A673 (cell line): Measurements from ENCODE around the gene STARD3. TPM values are rescaled to one million over a fixed set of nuclear protein-coding genes. Genes with fewer than 3 reads are reported as not detected.

Source experiments
- BruUV-seq: library from RNA; stranded (reverse); fragments of 400-500 nt; replicated peaks from 2 replicates; lab custom pipeline; 2021; lab: Mats Ljungman, UMichigan
- CTCF ChIA-PET: fragments of 300-600 bp; sonication (Branson Sonifier 250); formaldehyde crosslinking; loops from one replicate; lab custom pipeline; 2022; ENCODE audit warnings: antibody characterized with exemption; lab: Charles Lee
- POLR2A ChIA-PET: fragments of 300-600 bp; sonication (Branson Sonifier 250); formaldehyde crosslinking; loops from one replicate; lab custom pipeline; 2022; ENCODE audit warnings: antibody characterized with exemption; ENCODE audit not compliant: low non-redundant PET; lab: Charles Lee
- DNase-seq: peaks from one replicate; pipeline ENCODE4 v3.0.0-alpha.2; 2015; ENCODE audit warnings: low spot score
- H3K27ac ChIP-seq: fragments of 200-600 bp; sonication (generic); 2 replicates; pipeline ENCODE4 v1.5.1; 2016; ENCODE audit warnings: mixed run types, low read depth, mild to moderate bottlenecking, mixed read lengths, antibody characterized with exemption, low read length; ENCODE audit not compliant: poor library complexity, severe bottlenecking
- H3K27me3 ChIP-seq: fragments of 200-600 bp; sonication (generic); replicated peaks from 2 replicates; pipeline ENCODE4 v1.6.1; 2017; ENCODE audit warnings: mixed run types, low read depth, mild to moderate bottlenecking, mixed read lengths, antibody characterized with exemption, low read length; ENCODE audit not compliant: insufficient read depth, poor library complexity
- H3K36me3 ChIP-seq: fragments of 200-600 bp; sonication (generic); 2 replicates; pipeline ENCODE4 v1.6.1; 2016; ENCODE audit warnings: mixed run types, mild to moderate bottlenecking, mixed read lengths, antibody characterized with exemption, low read length; ENCODE audit not compliant: insufficient read depth, poor library complexity, severe bottlenecking
- H3K4me1 ChIP-seq: fragments of 200-600 bp; sonication (generic); 2 replicates; pipeline ENCODE4 v1.6.1; 2017; ENCODE audit warnings: mixed run types, mild to moderate bottlenecking, mixed read lengths, antibody characterized with exemption, low read length; ENCODE audit not compliant: insufficient read depth, poor library complexity, severe bottlenecking
- H3K4me3 ChIP-seq: fragments of 200-600 bp; sonication (generic); 2 replicates; pipeline ENCODE4 v1.5.1; 2016; ENCODE audit warnings: low read depth, mixed run types, mild to moderate bottlenecking, mixed read lengths, low read length; ENCODE audit not compliant: poor library complexity, severe bottlenecking
- H3K9me3 ChIP-seq: fragments of 200-600 bp; sonication (generic); 2 replicates; pipeline ENCODE4 v1.6.1; 2016; ENCODE audit warnings: mixed run types, low read depth, mild to moderate bottlenecking, mixed read lengths, antibody characterized with exemption, low read length; ENCODE audit not compliant: poor library complexity, severe bottlenecking
- EZH2 ChIP-seq: fragments of 200-600 bp; sonication (generic); IDR thresholded peaks from 2 replicates; pipeline ENCODE4 v1.6.1; 2017; ENCODE audit warnings: borderline replicate concordance, low read depth, mild to moderate bottlenecking, mixed read lengths, antibody characterized with exemption, low read length; ENCODE audit not compliant: poor library complexity, severe bottlenecking
- intact Hi-C: fragments of 100-400 bp; cut with micrococcal nuclease; formaldehyde crosslinking; loops from one replicate; pipeline ENCODE4 v1.10.0; 2022; ENCODE audit not compliant: unreplicated experiment
- total RNA-seq: library from RNA; stranded (reverse); gene quantifications from 2 replicates; pipeline ENCODE4 v1.2.3, GENCODE V29; 2021
- TF ChIP-seq, protein P1 (sequence below): fragments of 300-800, 200-600 bp; sonication (generic); conservative IDR thresholded peaks from 2 replicates; pipeline ENCODE4 v1.5.1; 2017; ENCODE audit warnings: low read depth, mild to moderate bottlenecking, antibody characterized with exemption, low read length, moderate library complexity, mixed read lengths

STARD3 gene
- total RNA-seq, 1 experiment from 2014 or later = 21.3 TPM

DNA sequence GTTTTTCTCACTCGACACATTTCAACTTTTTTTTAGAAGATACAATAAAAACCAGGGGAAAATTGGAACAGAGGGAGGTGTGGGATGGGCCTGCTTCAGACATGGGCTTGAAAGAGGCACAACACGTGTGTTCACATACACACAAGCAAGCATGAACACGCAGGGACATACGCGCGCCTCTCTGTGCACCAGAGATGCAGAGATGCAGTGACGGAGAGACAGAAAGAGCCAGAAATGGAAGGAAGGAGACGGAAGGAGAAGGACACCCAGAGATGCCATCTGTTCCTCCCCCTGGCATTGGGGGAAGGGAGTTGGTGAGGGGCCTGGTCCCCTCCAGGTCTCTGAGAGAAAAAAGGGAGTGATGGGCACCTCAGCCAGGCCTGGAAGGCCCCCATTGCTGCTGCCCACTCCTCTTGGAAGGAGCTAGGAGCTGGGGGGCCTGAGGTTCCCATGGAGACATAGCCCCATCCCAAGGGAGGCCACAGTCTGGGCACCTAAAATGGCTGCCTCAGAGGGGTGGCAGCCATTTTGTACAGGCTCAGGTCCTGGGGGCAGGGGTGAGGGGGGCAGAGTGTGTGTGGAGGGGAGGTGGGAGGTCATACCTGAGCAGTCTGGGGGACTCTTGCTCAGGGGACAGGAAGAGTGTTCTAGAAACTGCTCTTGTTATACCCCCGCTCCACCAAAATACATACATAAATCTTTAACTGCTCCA, 25.4 kb upstream of the STARD3 start:
- no peak for DNase-seq
- ChIA-PET POLR2A (interaction anchor here (0.7 kb wide), 1 partner anchor 17 kb away, joined by 3 read pairs; no protein-coding TSS in a partner anchor), CTCF (no interaction called here)
- Histone ChIP-seq H3K27me3 (peaks cover 11% of the 10 kb centered on the region), H3K4me1 (no peaks in the 10 kb centered on the region), H3K9me3 (no peaks in the 10 kb centered on the region), H3K36me3 (no peaks in the 10 kb centered on the region), H3K27ac (no peak overlapping the region), H3K4me3 (no peak overlapping the region)
- intact Hi-C loops = no loop called here
- TF ChIP-seq EZH2 = no peak
- TF ChIP-seq, protein P1, sequence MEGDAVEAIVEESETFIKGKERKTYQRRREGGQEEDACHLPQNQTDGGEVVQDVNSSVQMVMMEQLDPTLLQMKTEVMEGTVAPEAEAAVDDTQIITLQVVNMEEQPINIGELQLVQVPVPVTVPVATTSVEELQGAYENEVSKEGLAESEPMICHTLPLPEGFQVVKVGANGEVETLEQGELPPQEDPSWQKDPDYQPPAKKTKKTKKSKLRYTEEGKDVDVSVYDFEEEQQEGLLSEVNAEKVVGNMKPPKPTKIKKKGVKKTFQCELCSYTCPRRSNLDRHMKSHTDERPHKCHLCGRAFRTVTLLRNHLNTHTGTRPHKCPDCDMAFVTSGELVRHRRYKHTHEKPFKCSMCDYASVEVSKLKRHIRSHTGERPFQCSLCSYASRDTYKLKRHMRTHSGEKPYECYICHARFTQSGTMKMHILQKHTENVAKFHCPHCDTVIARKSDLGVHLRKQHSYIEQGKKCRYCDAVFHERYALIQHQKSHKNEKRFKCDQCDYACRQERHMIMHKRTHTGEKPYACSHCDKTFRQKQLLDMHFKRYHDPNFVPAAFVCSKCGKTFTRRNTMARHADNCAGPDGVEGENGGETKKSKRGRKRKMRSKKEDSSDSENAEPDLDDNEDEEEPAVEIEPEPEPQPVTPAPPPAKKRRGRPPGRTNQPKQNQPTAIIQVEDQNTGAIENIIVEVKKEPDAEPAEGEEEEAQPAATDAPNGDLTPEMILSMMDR = no peak
- BruUV-seq = no TSS peak

DNA sequence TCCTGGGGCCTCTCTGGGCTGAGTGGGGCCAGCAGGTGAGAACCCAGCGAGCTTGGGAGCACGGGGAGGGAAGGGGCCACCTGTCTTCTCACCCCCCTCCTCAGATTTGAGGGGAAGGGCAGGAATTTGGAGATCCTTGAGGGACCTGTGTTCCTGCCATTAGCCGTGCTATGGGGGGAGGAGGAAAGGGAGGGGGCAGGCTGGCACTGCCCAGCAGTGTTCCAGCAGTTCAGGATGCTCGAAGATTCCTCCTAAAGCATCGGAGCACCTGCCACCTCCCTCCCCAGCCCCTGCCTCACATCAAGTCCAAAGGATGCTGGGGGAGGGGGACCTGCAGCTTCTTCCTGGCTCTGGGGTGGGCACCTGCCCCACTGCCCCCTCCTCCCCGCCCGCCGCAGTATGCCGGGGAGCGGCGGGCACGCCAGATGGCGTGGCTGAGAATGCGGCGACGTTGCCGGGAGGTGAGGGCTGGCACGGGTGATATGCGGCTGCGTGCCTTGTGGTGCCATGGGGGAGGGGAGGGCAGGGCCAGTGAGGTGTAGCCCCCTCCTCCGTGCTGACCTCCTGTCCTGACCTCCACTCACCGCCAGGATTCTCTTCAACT, 24.6 kb upstream of the STARD3 start:
- Histone ChIP-seq H3K36me3 (no peaks in the 10 kb centered on the region), H3K4me1 (no peaks in the 10 kb centered on the region), H3K27ac (no peak overlapping the region), H3K27me3 (peaks cover 2% of the 10 kb centered on the region), H3K4me3 (no peak overlapping the region), H3K9me3 (no peaks in the 10 kb centered on the region)
- ChIA-PET CTCF (no interaction called here), POLR2A (no interaction called here)
- TF ChIP-seq, protein P1 = no peak
- TF ChIP-seq EZH2 = no peak
- intact Hi-C loops = no loop called here
- DNase-seq = no peak
- no TSS peak for BruUV-seq

DNA sequence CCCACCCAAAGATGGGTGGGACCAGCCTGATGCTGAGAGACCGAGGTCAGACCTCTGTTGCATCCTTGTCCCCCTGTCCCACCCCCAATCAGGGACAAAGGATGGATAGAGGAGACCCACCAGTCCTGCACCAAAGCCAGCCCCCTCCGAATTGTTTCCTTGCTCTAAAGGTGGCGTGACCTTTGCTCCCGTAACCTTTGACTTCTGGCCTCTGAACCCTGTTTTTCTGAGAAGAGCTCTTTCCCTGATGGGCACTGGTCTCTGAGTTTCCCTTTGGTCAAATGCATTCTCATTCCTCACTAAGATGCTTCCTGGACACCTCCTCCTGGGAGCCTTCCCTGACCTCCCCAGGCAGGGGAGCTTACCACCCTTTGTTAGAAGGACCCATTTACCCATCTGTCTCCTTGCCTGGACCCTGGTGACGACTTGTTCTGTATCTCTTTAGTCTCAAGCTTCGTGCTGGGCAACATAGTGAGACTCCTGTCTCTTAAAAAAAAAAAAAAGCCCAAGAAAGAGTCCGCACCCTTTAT, 23.9 kb upstream of the STARD3 start:
- H3K4me1 ChIP-seq = no peaks in the 10 kb centered on the region
- H3K4me3 ChIP-seq = no peak overlapping the region
- ChIA-PET POLR2A (no interaction called here), CTCF (interaction anchor here (0.7 kb wide), 1 partner anchor 42 kb away, joined by 3 read pairs; no protein-coding TSS in a partner anchor)
- BruUV-seq = no TSS peak
- no peak for TF ChIP-seq EZH2
- TF ChIP-seq, protein P1 = no peak
- no peaks in the 10 kb centered on the region for H3K27me3 ChIP-seq
- DNase-seq = no peak
- no peak overlapping the region for H3K27ac ChIP-seq
- intact Hi-C loops = no loop called here
- H3K9me3 ChIP-seq = no peaks in the 10 kb centered on the region
- H3K36me3 ChIP-seq = no peaks in the 10 kb centered on the region
